HepG2 (cell line): ENCODE measurements around the gene C22orf15. TPM values are rescaled to one million over a fixed set of nuclear protein-coding genes. Genes with fewer than 3 reads are reported as not detected.

Experiments used
- ATAC-seq: fragments of 200-7000 bp; cut with Tn5 transposase; 3 replicates; pipeline ENCODE4 v1.9.1; 2020; ENCODE audit warnings: mild to moderate bottlenecking, moderate library complexity
- BruUV-seq: library from RNA; stranded (reverse); fragments of 400-500 nt; replicated peaks from 2 replicates; lab custom pipeline; 2021; lab: Mats Ljungman, UMichigan
- CTCF ChIA-PET: fragments of 300-600 bp; formaldehyde crosslinking; extraction: SDS; loops from one replicate; lab custom pipeline; 2021; ENCODE audit warnings: low total read pairs, inconsistent platforms, low intra/inter-chr PET ratio; lab: Yijun Ruan, JAX
- POLR2A ChIA-PET: fragments of 350-600 bp; sonication (Branson Sonifier 250); formaldehyde crosslinking; loops from one replicate; lab custom pipeline; 2020; ENCODE audit warnings: antibody characterized with exemption, inconsistent platforms; lab: Yijun Ruan, JAX
- DNase-seq: peaks from one replicate; pipeline ENCODE4 v3.0.0-alpha.2; 2015; ENCODE audit warnings: low spot score
- FAIRE-seq: peaks from 3 replicates; lab custom pipeline; 2011; peaks lifted over from hg19 to GRCh38; lab: Jason Lieb, UNC
- H2AFZ ChIP-seq: one replicate; pipeline ENCODE4 v1.6.1; 2011; ENCODE audit warnings: low read length, inconsistent platforms
- H3K27ac ChIP-seq: fragments of 300-600 bp; 3 replicates; pipeline ENCODE4 v1.8.0; 2011; ENCODE audit warnings: mixed run types, mild to moderate bottlenecking, mixed read lengths, low read length, inconsistent platforms; ENCODE audit not compliant: insufficient read depth; ENCODE audit errors: extremely low read length
- H3K27me3 ChIP-seq, 2 experiments: fragments of 200-600 bp in 1 of 2; 2 replicates in 1 of 2; 3 replicates in 1 of 2; pipeline versions ENCODE4 v1.6.0 to v1.8.0; 2011; ENCODE audit warnings: low read length in 2 of 2, mild to moderate bottlenecking in 2 of 2, moderate library complexity in 2 of 2, inconsistent platforms in 1 of 2; ENCODE audit not compliant: insufficient read depth in 2 of 2, control insufficient read depth in 1 of 2
- H3K36me3 ChIP-seq, 2 experiments: fragments of 200-600 bp in 1 of 2; replicated peaks in 1 of 2; 2 replicates in 1 of 2; 3 replicates in 1 of 2; pipeline versions ENCODE4 v1.5.1 to v1.8.0; 2011; ENCODE audit warnings: low read length in 2 of 2, inconsistent platforms in 1 of 2; ENCODE audit not compliant: insufficient read depth in 2 of 2, control insufficient read depth in 1 of 2
- H3K4me1 ChIP-seq: 2 replicates; pipeline ENCODE4 v1.5.1; 2012; ENCODE audit warnings: low read length, inconsistent platforms; ENCODE audit not compliant: insufficient read depth
- H3K4me2 ChIP-seq: 2 replicates; pipeline ENCODE4 v1.6.0; 2011; ENCODE audit warnings: low read depth, low read length, inconsistent platforms
- H3K4me3 ChIP-seq, 3 experiments: fragments of 200-600 bp in 1 of 3; sonication (generic), shearing (Covaris generic) in 1 of 3; replicated peaks in 1 of 3; 2 replicates each; pipeline ENCODE4 v1.5.1; 2011 to 2016; ENCODE audit warnings: low read length in 3 of 3, inconsistent platforms in 2 of 3, low read depth in 2 of 3, mild to moderate bottlenecking in 2 of 3, control low read depth in 1 of 3, mixed read lengths in 1 of 3; ENCODE audit not compliant: insufficient read depth in 1 of 3
- H3K79me2 ChIP-seq: one replicate; pipeline ENCODE4 v1.6.1; 2011; ENCODE audit warnings: low read length, inconsistent platforms; ENCODE audit not compliant: insufficient read depth
- H3K9ac ChIP-seq: 2 replicates; pipeline ENCODE4 v1.6.0; 2011; ENCODE audit warnings: mild to moderate bottlenecking, low read depth, low read length, inconsistent platforms; ENCODE audit not compliant: insufficient read depth
- H3K9me3 ChIP-seq: 2 replicates; pipeline ENCODE4 v1.5.1; 2012; ENCODE audit warnings: mild to moderate bottlenecking, low read length
- H4K20me1 ChIP-seq: 2 replicates; pipeline ENCODE4 v1.6.0; 2011; ENCODE audit warnings: inconsistent platforms, mild to moderate bottlenecking, low read length, moderate library complexity; ENCODE audit not compliant: insufficient read depth
- CAMTA2 ChIP-seq: sonication (generic); formaldehyde crosslinking; IDR thresholded peaks from 2 replicates; pipeline ENCODE4 v1.4.0; 2020; ENCODE audit warnings: mild to moderate bottlenecking, missing genetic modification reagents, borderline replicate concordance
- FOXO1 ChIP-seq: sonication (generic); formaldehyde crosslinking; IDR thresholded peaks from 2 replicates; pipeline ENCODE4 v1.4.0; 2020; ENCODE audit warnings: missing genetic modification reagents
- HDAC1 ChIP-seq: sonication (generic); formaldehyde crosslinking; IDR thresholded peaks from 2 replicates; pipeline ENCODE4 v1.5.1; 2020; ENCODE audit warnings: mild to moderate bottlenecking, missing genetic modification reagents
- HOXA9 ChIP-seq: sonication (generic); formaldehyde crosslinking; IDR thresholded peaks from 2 replicates; pipeline ENCODE4 v1.8.1; 2022; ENCODE audit warnings: missing genetic modification reagents, mild to moderate bottlenecking, moderate library complexity, borderline replicate concordance
- IKZF4 ChIP-seq: sonication (generic); formaldehyde crosslinking; IDR thresholded peaks from 2 replicates; pipeline ENCODE4 v1.5.1; 2020; ENCODE audit warnings: borderline replicate concordance, mild to moderate bottlenecking, low read depth, missing genetic modification reagents; ENCODE audit errors: not compliant biosample characterization
- NCOA5 ChIP-seq: sonication (generic); formaldehyde crosslinking; IDR thresholded peaks from 2 replicates; pipeline ENCODE4 v1.4.0; 2020; ENCODE audit warnings: missing genetic modification reagents
- NFIB ChIP-seq: sonication (generic); formaldehyde crosslinking; IDR thresholded peaks from 2 replicates; pipeline ENCODE4 v1.9.0; 2021; ENCODE audit warnings: missing genetic modification reagents, mild to moderate bottlenecking, borderline replicate concordance
- SSRP1 ChIP-seq: IDR thresholded peaks from 2 replicates; pipeline ENCODE4 v1.6.1; 2016; ENCODE audit warnings: control low read depth
- TERF1 ChIP-seq: sonication (generic); formaldehyde crosslinking; IDR thresholded peaks from 2 replicates; pipeline ENCODE4 v1.8.0; 2022; ENCODE audit warnings: mild to moderate bottlenecking, missing genetic modification reagents, moderate library complexity
- THAP7 ChIP-seq: sonication (generic); formaldehyde crosslinking; IDR thresholded peaks from 2 replicates; pipeline ENCODE4 v1.8.1; 2023; ENCODE audit warnings: mild to moderate bottlenecking, missing genetic modification reagents
- YEATS4 ChIP-seq: sonication (generic); formaldehyde crosslinking; IDR thresholded peaks from 2 replicates; pipeline ENCODE4 v1.4.0; 2020; ENCODE audit warnings: missing genetic modification reagents, borderline replicate concordance
- ZBTB1 ChIP-seq: sonication (generic); formaldehyde crosslinking; IDR thresholded peaks from 2 replicates; pipeline ENCODE4 v1.4.0; 2020; ENCODE audit warnings: missing genetic modification reagents, borderline replicate concordance
- ZNF546 ChIP-seq: sonication (generic); formaldehyde crosslinking; conservative IDR thresholded peaks from 2 replicates; pipeline ENCODE4 v1.8.1; 2023; ENCODE audit warnings: mild to moderate bottlenecking, missing genetic modification reagents
- ZNF614 ChIP-seq: IDR thresholded peaks from 2 replicates; pipeline ENCODE4 v1.6.1; 2018; ENCODE audit warnings: missing biosample characterization, missing genetic modification reagents, inconsistent platforms, borderline replicate concordance
- ZNF644 ChIP-seq: IDR thresholded peaks from 2 replicates; pipeline ENCODE4 v1.6.1; 2016; ENCODE audit warnings: low read depth
- WGBS: methylation state at CpG from one replicate; pipeline ENCODE4 v1.1.6; 2017; ENCODE audit warnings: low lambda C conversion rate; 5-methylcytosine and 5-hydroxymethylcytosine counted together
- in situ Hi-C: cut with HindIII; loops from 2 replicates; pipeline ENCODE4 v1.10.0; 2017; ENCODE audit warnings: low pct_unique_long_range_greater_than_20kb; ENCODE audit not compliant: extremely low pct_ligation_motif_present
- intact Hi-C: fragments of 100-400 bp; cut with micrococcal nuclease; formaldehyde crosslinking; loops from one replicate; pipeline ENCODE4 v1.10.0; 2022; ENCODE audit not compliant: unreplicated experiment
- polyA plus RNA-seq, 8 experiments: library from polyadenylated mRNA; depleted of rRNA in 3 of 8; stranded (reverse) in 7 of 8; unstranded in 1 of 8; fragments of >200 nt; fragmentation: Illumina TruSeq in 4 of 8; extraction: Trizol in 4 of 8; gene quantifications; 2 replicates each; pipeline versions ENCODE4 v1.2.1 to v1.2.3, GENCODE V29; 2011 to 2016; ENCODE audit warnings: low read depth in 4 of 8, missing spikeins in 1 of 8, mixed read lengths in 1 of 8; ENCODE audit not compliant: insufficient read depth in 1 of 8
- total RNA-seq, 5 experiments: library from RNA; depleted of rRNA; stranded (reverse); fragments of >200 nt; fragmentation: Illumina TruSeq; extraction: Trizol; gene quantifications; 2 replicates each; pipeline ENCODE4 v1.2.3, GENCODE V29; 2016; ENCODE audit warnings: low read depth in 1 of 5
- TF ChIP-seq, protein P1 (sequence below), 2 experiments: IDR thresholded peaks; 2 replicates each; pipeline ENCODE4 v1.6.1; 2011 to 2012; ENCODE audit warnings: low read length in 2 of 2, borderline replicate concordance in 1 of 2, low read depth in 1 of 2, mild to moderate bottlenecking in 1 of 2, moderate library complexity in 1 of 2
- TF ChIP-seq, protein P2 (sequence below): sonication (generic); formaldehyde crosslinking; IDR thresholded peaks from 2 replicates; pipeline ENCODE4 v1.4.0; 2020; ENCODE audit warnings: missing genetic modification reagents

The C22orf15 gene
- total and polyA plus RNA-seq, 2 of the 13 experiments (the other 11 are each of a cell fraction or from before 2014, with no cell fraction given), result not detected

DNA sequence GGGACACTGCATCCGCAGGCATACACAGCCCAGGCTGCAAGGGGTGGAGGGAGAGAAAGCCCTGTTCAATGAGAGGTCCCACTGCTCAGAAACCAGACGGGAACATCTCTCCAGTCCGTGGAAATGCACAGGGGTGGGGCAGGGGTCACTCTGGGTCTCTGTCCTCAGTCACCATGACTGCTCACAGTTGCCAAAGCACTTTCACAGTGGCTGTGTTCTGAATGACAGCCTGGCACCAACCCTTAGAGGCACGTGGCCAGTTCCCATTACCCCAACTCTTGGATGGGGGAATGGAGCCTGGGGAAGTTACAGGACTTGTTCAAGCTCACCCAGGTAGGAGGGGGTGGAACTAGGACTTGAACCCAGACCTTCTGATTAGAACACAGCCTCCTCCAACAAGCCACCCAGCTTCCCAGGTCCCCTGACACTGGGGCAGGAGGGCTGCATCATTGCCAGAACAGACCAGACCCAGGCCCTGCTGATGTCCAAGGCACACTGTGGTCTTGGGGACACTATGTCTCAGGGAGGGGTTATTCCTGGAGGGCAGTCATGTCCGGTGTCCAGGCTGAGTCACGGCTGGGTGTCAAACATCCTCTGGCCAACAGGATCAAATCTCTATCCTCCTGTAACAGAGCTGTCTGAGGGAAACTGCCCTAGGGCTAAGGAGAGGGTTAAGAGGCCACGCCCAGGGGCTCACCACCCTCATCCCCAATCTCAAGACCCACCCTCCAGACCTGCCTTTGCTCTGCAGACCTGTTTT lies 20.1 kb upstream of the C22orf15 start:
- TF ChIP-seq HOXA9 (CRISPR knock-in tag), result no peak
- no peak for TF ChIP-seq IKZF4 (CRISPR knock-in tag)
- no peak for TF ChIP-seq ZBTB1 (CRISPR knock-in tag)
- TF ChIP-seq SSRP1 (CRISPR knock-in tag), result no peak
- TF ChIP-seq FOXO1 (CRISPR knock-in tag), result no peak
- no peak for TF ChIP-seq CAMTA2 (CRISPR knock-in tag)
- no peak for TF ChIP-seq TERF1
- no peak for TF ChIP-seq NFIB (CRISPR knock-in tag)
- no peak for TF ChIP-seq ZNF614 (CRISPR knock-in tag)
- TF ChIP-seq ZNF546, result no peak
- TF ChIP-seq ZNF644 (CRISPR knock-in tag), result no peak
- TF ChIP-seq, protein P1, sequence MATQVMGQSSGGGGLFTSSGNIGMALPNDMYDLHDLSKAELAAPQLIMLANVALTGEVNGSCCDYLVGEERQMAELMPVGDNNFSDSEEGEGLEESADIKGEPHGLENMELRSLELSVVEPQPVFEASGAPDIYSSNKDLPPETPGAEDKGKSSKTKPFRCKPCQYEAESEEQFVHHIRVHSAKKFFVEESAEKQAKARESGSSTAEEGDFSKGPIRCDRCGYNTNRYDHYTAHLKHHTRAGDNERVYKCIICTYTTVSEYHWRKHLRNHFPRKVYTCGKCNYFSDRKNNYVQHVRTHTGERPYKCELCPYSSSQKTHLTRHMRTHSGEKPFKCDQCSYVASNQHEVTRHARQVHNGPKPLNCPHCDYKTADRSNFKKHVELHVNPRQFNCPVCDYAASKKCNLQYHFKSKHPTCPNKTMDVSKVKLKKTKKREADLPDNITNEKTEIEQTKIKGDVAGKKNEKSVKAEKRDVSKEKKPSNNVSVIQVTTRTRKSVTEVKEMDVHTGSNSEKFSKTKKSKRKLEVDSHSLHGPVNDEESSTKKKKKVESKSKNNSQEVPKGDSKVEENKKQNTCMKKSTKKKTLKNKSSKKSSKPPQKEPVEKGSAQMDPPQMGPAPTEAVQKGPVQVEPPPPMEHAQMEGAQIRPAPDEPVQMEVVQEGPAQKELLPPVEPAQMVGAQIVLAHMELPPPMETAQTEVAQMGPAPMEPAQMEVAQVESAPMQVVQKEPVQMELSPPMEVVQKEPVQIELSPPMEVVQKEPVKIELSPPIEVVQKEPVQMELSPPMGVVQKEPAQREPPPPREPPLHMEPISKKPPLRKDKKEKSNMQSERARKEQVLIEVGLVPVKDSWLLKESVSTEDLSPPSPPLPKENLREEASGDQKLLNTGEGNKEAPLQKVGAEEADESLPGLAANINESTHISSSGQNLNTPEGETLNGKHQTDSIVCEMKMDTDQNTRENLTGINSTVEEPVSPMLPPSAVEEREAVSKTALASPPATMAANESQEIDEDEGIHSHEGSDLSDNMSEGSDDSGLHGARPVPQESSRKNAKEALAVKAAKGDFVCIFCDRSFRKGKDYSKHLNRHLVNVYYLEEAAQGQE (IDR thresholded peaks at IDR 0.05; ENCODE audit: borderline replicate concordance in 1 of 2, low read depth in 1 of 2, low read length in 2 of 2), result no peak
- TF ChIP-seq, protein P2, sequence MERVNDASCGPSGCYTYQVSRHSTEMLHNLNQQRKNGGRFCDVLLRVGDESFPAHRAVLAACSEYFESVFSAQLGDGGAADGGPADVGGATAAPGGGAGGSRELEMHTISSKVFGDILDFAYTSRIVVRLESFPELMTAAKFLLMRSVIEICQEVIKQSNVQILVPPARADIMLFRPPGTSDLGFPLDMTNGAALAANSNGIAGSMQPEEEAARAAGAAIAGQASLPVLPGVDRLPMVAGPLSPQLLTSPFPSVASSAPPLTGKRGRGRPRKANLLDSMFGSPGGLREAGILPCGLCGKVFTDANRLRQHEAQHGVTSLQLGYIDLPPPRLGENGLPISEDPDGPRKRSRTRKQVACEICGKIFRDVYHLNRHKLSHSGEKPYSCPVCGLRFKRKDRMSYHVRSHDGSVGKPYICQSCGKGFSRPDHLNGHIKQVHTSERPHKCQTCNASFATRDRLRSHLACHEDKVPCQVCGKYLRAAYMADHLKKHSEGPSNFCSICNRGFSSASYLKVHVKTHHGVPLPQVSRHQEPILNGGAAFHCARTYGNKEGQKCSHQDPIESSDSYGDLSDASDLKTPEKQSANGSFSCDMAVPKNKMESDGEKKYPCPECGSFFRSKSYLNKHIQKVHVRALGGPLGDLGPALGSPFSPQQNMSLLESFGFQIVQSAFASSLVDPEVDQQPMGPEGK (CRISPR knock-in tag), result no peak
- TF ChIP-seq HDAC1 (CRISPR knock-in tag), result no peak
- TF ChIP-seq THAP7 (CRISPR knock-in tag), result no peak
- TF ChIP-seq NCOA5 (CRISPR knock-in tag), result no peak
- TF ChIP-seq YEATS4, result no peak
- WGBS, result 91% methylated on average over 4 of the region's 7 CpGs
- CTCF ChIA-PET, result no interaction called here
- Histone ChIP-seq H3K27ac (no peak overlapping the region), H3K36me3 (peaks cover 11 to 28% of the 10 kb centered on the region in 2 experiments; a peak in 3 of 5 replicates), H3K9ac (no peak overlapping the region), H3K4me2 (no peak overlapping the region), H3K9me3 (no peaks in the 10 kb centered on the region), H4K20me1 (no peaks in the 10 kb centered on the region), H3K27me3 (no peaks in the 10 kb centered on the region), H3K4me1 (no peaks in the 10 kb centered on the region), H2AFZ (no peak overlapping the region), H3K79me2 (no peaks in the 10 kb centered on the region), H3K4me3 (no peak overlapping the region)
- BruUV-seq, result no TSS peak
- POLR2A ChIA-PET, result no interaction called here
- no peak for ATAC-seq
- intact Hi-C loops, result no loop called here
- in situ Hi-C loops, result no loop called here
- no peak for DNase-seq
- FAIRE-seq, result no peak
